Nephron (organoid): ENCODE measurements around the gene ELOVL4.

Experiments
- H3K27ac Mint-ChIP-seq, 3 experiments: 2 replicates each; pipeline ENCODE4 v1.8.0; 2020; ENCODE audit warnings: mixed read lengths in 3 of 3, mild to moderate bottlenecking in 2 of 3, moderate library complexity in 1 of 3
- H3K27me3 Mint-ChIP-seq: 2 replicates; pipeline ENCODE4 v1.8.0; 2021; ENCODE audit warnings: low read depth, mild to moderate bottlenecking, moderate library complexity, mixed read lengths
- H3K36me3 Mint-ChIP-seq: 2 replicates; pipeline ENCODE4 v1.8.0; 2020; ENCODE audit warnings: low read depth, mixed read lengths
- H3K4me1 Mint-ChIP-seq: 2 replicates; pipeline ENCODE4 v1.8.0; 2020; ENCODE audit warnings: mixed read lengths
- H3K4me3 Mint-ChIP-seq, 3 experiments: 2 replicates each; pipeline ENCODE4 v1.8.0; 2020; ENCODE audit warnings: mild to moderate bottlenecking in 3 of 3, mixed read lengths in 3 of 3, moderate library complexity in 2 of 3
- H3K9me3 Mint-ChIP-seq: 2 replicates; pipeline ENCODE4 v1.8.0; 2020; ENCODE audit warnings: mixed read lengths
- TF ChIP-seq, protein P1 (sequence below), 3 experiments: fragments of 200-600 bp; sonication (generic); IDR thresholded peaks; one replicate each; pipeline ENCODE4 v1.5.0; 2021; ENCODE audit warnings: antibody characterized with exemption in 3 of 3; ENCODE audit not compliant: unreplicated experiment in 3 of 3

The ELOVL4 gene

DNA sequence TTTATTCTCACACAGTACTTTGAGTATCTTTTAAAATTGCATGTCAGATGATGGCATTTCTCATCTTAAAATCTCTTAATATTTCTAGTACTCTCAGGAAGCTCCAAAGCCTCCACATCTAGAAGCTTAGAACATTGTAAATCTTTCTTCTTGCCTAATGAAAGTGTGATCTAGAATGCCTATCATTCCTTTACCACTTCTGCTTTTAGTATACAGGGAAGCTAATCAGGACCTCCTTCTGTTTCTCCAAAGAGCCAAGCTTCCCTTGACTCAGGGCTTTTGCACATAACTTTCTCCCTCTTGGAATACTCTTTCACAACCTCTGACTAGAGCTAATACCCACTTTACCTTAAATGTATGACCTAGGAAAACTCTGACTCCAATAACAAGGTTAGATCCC is 7.5 kb upstream of the ELOVL4 start:
- H3K36me3 Mint-ChIP-seq = no peaks in the 10 kb centered on the region
- H3K4me1 Mint-ChIP-seq = no peaks in the 10 kb centered on the region
- TF ChIP-seq, protein P1, sequence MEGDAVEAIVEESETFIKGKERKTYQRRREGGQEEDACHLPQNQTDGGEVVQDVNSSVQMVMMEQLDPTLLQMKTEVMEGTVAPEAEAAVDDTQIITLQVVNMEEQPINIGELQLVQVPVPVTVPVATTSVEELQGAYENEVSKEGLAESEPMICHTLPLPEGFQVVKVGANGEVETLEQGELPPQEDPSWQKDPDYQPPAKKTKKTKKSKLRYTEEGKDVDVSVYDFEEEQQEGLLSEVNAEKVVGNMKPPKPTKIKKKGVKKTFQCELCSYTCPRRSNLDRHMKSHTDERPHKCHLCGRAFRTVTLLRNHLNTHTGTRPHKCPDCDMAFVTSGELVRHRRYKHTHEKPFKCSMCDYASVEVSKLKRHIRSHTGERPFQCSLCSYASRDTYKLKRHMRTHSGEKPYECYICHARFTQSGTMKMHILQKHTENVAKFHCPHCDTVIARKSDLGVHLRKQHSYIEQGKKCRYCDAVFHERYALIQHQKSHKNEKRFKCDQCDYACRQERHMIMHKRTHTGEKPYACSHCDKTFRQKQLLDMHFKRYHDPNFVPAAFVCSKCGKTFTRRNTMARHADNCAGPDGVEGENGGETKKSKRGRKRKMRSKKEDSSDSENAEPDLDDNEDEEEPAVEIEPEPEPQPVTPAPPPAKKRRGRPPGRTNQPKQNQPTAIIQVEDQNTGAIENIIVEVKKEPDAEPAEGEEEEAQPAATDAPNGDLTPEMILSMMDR (IDR thresholded peaks at IDR 0.05; ENCODE audit: unreplicated experiment in 3 of 3) = no peak
- no peak overlapping the region for H3K27ac Mint-ChIP-seq
- no peak overlapping the region for H3K4me3 Mint-ChIP-seq
- peaks cover 6% of the 10 kb centered on the region for H3K27me3 Mint-ChIP-seq
- H3K9me3 Mint-ChIP-seq = peaks cover 11% of the 10 kb centered on the region

DNA sequence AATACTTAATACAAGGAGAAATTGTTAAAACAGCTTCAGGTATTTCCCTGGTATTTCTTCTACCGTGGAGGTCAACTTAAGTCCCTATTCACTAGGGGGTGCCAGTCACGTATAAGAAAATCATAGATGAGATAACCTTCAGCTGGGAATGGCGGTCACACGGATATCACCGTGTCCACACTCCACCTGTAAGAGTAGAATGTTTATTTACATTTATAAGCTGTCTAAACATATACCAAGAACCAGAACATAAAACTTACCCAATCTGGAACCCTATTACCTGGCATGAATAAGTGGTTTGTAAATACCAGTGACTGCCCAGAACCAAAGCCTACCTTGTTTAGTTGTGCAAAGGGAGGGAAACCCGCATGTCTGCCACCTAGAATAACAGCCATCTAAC is 1.9 kb upstream of the ELOVL4 start:
- Mint-ChIP-seq H3K4me1 (peaks cover 14% of the 10 kb centered on the region), H3K9me3 (no peaks in the 10 kb centered on the region), H3K27me3 (peaks cover 19% of the 10 kb centered on the region), H3K36me3 (no peaks in the 10 kb centered on the region), H3K27ac (no peak overlapping the region), H3K4me3 (peak overlapping the region; percentile 30 to 60 (median 56))
- TF ChIP-seq, protein P1 (IDR thresholded peaks at IDR 0.05; ENCODE audit: unreplicated experiment in 3 of 3) = peak; percentile 37 to 45 (median 44)

DNA sequence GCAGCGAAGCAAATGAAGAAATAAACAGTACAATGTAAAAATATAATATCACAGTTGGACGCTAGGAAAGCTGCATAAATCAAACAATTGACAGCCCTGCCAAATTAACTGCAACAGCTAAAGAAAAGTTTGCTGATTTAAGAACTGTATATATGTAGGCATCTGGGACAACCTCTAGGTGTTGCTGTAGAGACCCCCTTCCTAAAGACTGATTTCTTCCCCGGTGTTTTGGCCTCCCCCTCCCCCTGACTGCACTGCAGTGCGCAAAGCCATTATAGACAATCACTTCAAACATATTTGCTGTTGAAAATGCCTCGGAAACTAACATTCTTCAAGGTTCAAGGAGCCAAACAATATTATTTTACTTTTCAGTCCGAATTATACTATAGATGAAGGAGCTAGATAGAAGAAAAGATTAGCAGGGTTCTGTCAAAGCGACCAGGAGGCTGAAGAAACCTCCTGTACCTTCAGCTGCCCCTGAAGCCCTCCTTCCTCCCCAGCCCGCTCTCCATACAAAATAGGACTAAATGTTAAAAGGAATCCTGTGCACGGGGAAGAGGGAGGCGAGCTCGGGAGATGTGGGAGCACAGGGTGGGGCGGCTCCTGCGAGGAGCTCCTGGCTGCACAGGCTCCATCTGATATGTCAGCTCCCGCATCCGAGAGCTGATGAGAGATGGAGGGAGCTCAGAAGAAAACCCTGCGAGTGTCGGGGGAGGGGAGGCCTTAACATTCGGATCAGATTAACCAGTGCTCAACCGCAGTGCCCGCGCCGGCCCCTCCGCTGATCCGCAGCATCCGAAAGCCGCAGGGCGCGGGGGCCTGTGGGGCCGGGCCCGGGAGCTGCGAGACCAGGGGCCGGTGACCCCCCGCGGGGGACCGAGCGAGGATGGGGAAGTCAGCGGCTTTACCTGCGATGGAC is 822 bp downstream of the ELOVL4 start:
- peaks cover 14% of the 10 kb centered on the region for H3K4me1 Mint-ChIP-seq
- peak overlapping the region in 2 of 3 experiments; percentile 8 to 45 for H3K27ac Mint-ChIP-seq
- peaks cover 18% of the 10 kb centered on the region for H3K27me3 Mint-ChIP-seq
- no peaks in the 10 kb centered on the region for H3K36me3 Mint-ChIP-seq
- TF ChIP-seq, protein P1 (IDR thresholded peaks at IDR 0.05; ENCODE audit: unreplicated experiment in 3 of 3) = peak; percentile 40 to 55 (median 47)
- H3K4me3 Mint-ChIP-seq = peak overlapping the region; percentile 89 to 96 (median 95)
- no peaks in the 10 kb centered on the region for H3K9me3 Mint-ChIP-seq

DNA sequence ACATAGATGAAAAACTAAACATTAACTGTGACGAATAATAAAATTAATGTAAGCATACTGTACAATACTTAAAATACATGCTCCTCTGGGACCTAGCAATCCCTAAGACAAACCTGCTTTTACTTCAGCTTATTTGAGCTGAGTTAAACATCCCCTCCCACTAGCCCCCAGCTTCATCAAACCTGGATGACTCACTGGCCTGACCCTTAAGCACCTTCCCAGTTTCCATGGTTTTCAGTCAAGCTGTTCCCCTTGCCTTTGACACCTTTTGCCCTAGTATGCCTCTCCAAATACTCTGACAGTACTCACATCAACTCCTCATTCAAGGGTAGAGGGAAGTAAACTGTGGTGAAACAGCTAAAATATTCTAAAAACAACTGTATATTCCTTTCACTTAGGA is 4.2 kb downstream of the ELOVL4 start:
- TF ChIP-seq, protein P1 (IDR thresholded peaks at IDR 0.05; ENCODE audit: unreplicated experiment in 3 of 3) = no peak
- H3K4me1 Mint-ChIP-seq = peaks cover 14% of the 10 kb centered on the region

DNA sequence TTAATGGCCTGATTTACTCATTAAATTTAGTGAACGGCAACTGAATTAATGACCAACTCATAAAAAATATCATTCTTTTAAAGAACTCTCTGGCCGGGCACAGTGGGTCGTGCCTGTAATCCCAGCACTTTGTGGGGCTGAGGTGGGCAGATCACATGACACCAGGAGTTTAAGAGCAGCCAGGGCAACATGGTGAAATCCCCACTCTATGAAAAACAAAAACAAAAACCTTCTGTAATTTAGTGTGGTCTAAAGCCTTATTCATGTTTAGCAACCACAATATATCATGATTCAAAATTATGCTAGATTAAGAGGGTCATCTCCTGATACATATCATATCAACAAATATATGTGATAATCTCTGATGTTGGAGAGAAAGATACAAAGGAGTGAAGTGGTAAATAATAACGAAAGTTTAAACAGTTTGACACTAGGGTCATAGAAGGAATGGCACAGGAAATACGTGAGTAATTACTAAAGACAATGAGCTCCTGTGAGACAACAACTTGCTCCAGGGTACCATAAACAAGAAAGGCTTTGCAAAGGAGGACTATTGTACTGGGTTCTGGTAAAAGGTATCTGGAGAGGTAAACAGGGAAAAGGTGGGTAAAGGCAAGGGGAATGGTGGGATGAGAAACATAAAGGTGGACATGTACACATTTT is 5.7 kb downstream of the ELOVL4 start:
- no peaks in the 10 kb centered on the region for H3K27me3 Mint-ChIP-seq
- H3K4me3 Mint-ChIP-seq = no peak overlapping the region
- no peaks in the 10 kb centered on the region for H3K36me3 Mint-ChIP-seq
- TF ChIP-seq, protein P1 (IDR thresholded peaks at IDR 0.05; ENCODE audit: unreplicated experiment in 3 of 3) = no peak
- peaks cover 14% of the 10 kb centered on the region for H3K4me1 Mint-ChIP-seq
- no peaks in the 10 kb centered on the region for H3K9me3 Mint-ChIP-seq
- H3K27ac Mint-ChIP-seq = no peak overlapping the region

More for the DNA sequence above, 4.2 kb downstream of the ELOVL4 start:
- Mint-ChIP-seq H3K27ac (no peak overlapping the region), H3K4me3 (no peak overlapping the region), H3K36me3 (no peaks in the 10 kb centered on the region), H3K27me3 (peaks cover 5% of the 10 kb centered on the region), H3K9me3 (no peaks in the 10 kb centered on the region)
